GM19397 (cell line): ENCODE results near the gene NUP188.
"Not testable (repeated sequence)": the region's sequence is repeated elsewhere in the genome, so short reads cannot be mapped to it uniquely, and the experiment has no call there.

Experiments
- ATAC-seq: cut with Tn5 transposase; IDR thresholded peaks from one replicate; pipeline ENCODE4 v1.9.1; 2021; ENCODE audit warnings: mild to moderate bottlenecking, moderate library complexity; ENCODE audit not compliant: unreplicated experiment

Gene NUP188

DNA sequence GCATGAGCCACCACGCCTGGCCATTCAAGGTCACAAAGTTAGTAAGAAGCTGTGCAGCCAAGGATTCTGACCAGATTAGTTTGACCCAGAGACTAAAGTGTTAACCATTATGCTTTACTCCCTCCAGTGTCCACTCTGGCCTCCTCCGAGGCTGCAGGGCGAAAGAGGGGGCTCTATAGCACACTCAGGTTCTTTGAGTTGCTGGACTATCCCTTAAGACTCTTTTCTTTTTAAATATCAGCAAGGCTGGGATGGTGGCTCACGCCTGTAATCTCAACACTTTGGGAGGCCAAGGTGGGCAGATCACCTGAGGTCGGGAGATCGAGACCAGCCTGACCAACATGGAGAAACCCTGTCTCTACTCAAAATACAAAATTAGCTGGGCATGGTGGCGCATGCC lies 2.5 kb upstream of the NUP188 start:
- ATAC-seq, result not testable (repeated sequence)

DNA sequence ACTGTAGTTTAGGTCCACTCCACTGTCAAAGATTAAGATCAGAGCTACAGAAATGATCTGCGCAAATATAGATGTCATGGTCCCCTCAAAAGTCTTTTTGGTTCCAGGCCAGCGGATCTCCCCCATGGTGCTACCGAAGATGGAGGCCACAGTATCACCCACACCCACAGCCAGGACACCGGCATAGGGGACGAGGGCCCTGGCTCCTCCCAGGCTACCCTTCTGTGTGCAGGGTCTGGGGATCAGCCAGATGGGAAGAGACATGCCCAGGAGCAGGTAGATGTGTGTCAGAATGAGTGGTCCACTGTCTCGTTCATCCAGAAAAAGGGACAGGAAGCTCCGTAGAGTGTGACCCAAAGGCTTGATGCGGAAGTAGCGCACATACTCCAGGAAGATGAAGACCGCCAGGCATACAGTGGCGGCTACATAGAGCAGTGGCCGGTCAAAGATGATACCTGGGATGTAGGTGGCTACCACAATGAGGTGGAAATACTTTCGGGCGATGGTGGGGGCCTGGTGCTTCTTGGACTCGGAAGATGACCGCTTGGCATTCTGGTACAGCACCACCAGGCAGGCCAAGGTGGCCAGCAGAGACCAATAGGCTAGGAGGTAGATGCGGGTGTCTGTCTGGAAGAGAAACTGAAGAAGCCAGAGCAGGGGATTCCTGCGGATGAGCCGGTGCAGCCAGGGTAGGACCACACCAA lies 1.5 kb upstream of the NUP188 start:
- ATAC-seq, result no peak

DNA sequence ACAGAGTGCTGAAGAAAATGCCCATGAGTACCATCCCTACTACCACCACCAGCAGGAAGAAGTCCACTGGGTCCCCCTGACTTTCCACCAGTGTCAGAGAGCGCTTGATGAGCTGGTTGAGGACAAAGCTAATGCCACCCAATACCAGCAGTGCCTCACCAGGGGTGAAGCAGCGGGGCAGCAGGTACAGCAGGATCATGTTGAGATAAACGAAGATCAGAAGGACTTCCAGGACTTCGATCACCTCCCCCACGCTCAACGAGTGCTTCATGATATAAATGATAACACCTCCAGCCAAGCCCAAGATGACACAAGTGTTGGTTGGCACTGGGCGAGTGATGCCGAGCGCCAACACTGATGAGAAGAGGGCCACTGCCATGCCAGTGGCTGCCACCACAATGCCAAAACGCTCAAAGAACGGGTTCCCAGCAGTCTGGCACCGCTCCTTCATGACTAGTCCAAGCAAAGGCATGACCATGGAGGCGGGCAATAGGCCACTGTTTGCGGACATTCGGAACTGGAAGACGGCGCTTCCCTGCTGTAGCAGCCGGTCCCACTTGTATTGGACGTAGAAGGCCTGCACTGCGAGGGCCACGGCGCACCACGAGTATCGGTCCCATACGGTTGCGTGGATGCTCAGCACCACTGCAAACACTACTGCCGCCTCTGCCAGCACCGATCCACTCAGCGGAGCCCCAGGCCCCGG lies 775 bp upstream of the NUP188 start:
- ATAC-seq, result peak; percentile 16

DNA sequence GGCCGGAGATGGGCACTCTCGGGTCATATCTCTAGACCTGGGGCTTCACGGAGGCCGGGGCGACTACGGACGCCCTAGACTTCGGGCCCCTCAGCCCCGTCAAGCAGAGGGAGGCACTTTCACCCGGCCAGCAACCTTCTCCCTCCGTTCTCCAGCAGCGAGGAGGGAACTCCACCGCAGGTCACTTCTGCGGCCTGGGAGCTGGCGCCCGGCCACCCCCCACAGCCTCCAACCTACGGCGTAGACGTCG lies 297 bp upstream of the NUP188 start:
- peak; percentile 16 for ATAC-seq

GRCh38 chr9:128961403-128961802 lies 13.9 kb downstream of the NUP188 start:
- ATAC-seq, result not testable (repeated sequence)

DNA sequence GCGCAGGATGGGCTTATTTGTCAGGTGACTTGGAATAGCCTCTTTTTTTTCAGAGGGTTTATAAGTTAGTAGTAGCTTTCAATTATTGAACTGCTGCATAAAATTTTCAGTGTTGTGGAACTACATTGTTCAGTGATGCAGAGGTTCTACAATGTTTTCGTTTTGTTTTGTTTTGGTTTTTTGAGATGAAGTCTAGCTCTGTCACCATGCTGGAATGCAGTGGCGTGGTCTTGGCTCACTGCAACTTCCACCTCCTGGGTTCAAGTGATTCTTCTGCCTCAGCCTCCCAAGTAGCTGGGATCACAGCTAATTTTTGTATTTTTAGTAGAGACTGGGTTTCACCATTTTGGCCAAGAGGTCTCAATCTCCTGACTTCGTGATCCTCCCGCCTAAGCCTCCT lies 22.0 kb downstream of the NUP188 start:
- ATAC-seq, result no peak

GRCh38 chr9:128972956-128973355 lies 25.5 kb downstream of the NUP188 start:
- no peak for ATAC-seq

DNA sequence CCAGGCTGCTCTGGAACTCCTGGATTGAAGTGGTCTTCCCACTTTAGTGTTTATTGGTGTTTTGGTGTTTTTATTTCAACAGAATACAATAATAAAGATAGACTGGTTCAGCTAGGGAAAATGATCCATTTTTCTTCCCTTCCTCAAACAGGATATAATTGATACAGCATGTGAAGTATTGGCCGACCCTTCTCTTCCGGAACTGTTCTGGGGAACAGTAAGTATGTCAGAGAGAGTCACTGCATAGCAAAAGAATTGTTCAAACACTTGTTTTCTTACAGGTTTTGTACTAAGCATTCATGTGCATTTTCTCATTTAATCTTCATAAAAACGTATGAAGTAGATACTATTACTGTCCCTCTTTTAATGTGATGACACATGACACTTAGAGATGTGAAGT lies 31.6 kb downstream of the NUP188 start:
- no peak for ATAC-seq

DNA sequence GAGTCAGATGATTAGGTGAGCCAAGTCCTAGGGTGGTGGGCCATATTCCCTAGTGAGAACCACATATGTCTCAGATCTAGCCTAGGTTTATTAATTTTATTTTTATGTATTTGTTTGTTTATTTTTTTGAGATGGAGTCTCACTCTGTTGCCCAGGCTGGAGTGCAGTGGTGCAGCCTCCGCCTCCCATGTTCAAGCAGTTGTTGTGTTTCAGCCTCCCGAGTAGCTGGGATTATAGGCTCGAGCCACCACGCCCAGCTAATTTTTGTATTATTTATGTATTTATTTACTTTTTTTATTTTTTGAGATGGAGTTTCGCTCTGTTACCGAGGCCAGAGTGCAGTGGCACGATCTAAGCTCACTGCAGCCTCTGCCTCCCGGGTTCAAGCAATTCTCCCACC lies 36.0 kb downstream of the NUP188 start:
- ATAC-seq, result no peak

- ATAC-seq, result no peak
Measured at GRCh38 chr9:128986671-128987070, 39.2 kb downstream of the NUP188 start.

DNA sequence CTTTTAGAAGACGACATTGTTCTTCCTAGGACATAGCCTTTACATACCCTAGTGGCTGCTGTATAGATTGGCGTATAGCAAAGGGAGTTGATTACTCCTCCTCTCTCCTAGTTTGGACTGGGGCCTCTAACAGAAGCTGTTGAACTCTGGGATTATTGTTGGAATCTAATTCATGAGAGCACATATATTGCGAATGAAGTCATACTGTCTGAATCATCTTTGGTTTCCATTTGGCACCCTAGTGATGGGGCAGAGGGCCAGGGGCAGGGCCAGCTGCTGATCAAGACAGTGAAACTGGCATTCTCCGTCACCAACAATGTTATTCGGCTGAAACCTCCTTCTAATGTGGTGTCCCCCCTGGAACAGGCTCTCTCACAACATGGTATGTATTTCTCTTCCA lies 40.3 kb downstream of the NUP188 start:
- no peak for ATAC-seq

- ATAC-seq, result no peak
Measured at GRCh38 chr9:128992995-128993394, 45.5 kb downstream of the NUP188 start.

- no peak for ATAC-seq
Measured at GRCh38 chr9:128995791-128996190, 48.3 kb downstream of the NUP188 start.

DNA sequence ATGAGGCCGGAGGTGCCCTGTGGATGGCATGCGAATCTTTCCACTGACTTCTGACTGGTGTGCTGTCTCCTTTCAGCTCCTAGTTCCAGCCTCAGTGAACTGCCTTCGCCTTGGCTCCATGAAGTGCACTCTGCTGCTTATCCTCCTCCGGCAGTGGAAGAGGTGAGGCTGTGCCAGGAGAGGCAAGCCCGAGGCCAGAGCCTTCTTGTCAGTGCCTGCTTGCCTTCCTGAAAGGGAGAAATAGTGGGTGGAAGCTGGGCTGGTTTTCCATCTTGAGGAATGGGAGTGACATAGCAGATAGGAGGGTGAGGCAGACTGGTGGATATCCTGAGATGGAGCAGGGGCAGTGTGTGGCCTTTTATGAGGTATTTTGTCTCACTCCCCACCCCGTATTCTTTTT lies 51.0 kb downstream of the NUP188 start:
- ATAC-seq, result no peak

GRCh38 chr9:128999581-129000206 lies 52.2 kb downstream of the NUP188 start:
- no peak for ATAC-seq

- no peak for ATAC-seq
Measured at GRCh38 chr9:129001504-129002325, 54.2 kb downstream of the NUP188 start.

- no peak for ATAC-seq
Measured at GRCh38 chr9:129002992-129003391, 55.5 kb downstream of the NUP188 start.

GRCh38 chr9:129004173-129004572 lies 56.7 kb downstream of the NUP188 start:
- not testable (repeated sequence) for ATAC-seq

GRCh38 chr9:129005336-129005997 lies 58.0 kb downstream of the NUP188 start:
- no peak for ATAC-seq

DNA sequence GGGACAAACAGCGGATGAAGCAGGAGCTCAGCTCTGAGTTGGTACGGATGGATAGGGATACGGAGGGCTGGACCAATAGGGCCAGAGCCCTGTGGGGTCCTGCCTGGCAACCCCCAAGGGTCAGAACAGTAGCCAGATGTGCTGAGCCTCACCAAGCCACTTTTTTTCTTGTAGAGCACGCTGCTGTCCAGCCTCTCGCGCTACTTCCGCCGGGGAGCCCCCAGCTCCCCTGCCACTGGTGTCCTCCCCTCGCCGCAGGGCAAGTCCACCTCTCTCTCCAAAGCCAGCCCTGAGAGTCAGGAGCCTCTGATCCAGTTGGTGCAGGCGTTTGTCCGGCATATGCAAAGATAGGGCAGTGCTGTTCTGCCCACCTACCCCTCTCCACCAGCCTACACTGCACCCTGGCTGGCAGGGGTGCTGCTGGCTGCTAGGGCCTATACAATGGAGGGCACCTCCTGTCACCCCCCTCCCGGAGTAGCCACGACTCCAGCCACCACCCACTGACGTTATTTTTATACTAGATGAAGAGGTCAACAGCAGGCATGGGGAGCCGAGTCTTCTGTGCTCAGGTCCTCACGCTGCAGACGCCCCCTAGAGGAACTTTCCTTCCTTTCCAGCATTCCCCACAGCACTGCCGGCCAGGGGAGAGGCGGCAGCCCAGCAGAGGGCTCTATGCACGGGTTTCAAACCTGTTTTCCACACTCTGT lies 59.0 kb downstream of the NUP188 start:
- ATAC-seq, result no peak
